ENCODE results near the gene UBA5. TPM values are rescaled to one million over a fixed set of nuclear protein-coding genes. Genes with fewer than 3 reads are reported as not detected.
"Not testable (repeated sequence)": the region's sequence is repeated elsewhere in the genome, so short reads cannot be mapped to it uniquely, and the experiment has no call there.

UBA5 gene
- total RNA-seq, result 10 to 100 TPM; 19.3 to 27.7 (median 21.5) TPM

DNA sequence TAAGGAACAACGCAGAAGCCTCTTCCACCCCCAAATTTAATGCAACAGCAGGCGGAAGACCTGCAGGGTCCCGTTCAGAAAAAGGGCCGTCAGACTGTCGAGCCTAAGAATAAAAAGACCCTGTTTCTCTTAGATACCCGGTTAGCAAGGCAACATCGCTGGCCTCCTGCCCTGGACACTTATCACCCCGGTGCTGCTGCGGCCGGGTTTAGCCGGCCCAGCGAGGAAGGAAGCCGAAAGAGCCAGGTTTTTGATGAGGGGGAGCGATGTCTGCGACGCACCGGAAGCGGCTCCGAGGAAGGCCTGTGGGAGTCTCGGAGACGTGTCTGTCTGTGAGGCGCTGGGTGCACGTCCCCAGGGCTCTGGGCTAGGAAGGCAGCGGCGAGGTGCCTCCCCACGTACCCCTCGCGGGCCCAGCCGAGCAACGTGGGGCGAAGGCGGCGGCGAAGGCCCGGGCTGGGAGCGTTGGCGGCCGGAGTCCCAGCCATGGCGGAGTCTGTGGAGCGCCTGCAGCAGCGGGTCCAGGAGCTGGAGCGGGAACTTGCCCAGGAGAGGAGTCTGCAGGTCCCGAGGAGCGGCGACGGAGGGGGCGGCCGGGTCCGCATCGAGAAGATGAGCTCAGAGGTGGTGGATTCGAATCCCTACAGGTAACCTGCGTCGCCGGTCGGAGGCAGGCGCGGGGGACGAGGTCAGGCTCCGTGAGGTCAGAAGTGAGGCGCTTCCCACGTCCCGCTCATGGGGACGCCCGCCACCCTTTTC, at the start of gene UBA5:
UBA5 (plus strand) TSS at position 278 of the 759 bp plus-strand sequence; CDS start at position 487, 209 bp downstream.
- peak; percentile 81 to 83 for ATAC-seq

DNA sequence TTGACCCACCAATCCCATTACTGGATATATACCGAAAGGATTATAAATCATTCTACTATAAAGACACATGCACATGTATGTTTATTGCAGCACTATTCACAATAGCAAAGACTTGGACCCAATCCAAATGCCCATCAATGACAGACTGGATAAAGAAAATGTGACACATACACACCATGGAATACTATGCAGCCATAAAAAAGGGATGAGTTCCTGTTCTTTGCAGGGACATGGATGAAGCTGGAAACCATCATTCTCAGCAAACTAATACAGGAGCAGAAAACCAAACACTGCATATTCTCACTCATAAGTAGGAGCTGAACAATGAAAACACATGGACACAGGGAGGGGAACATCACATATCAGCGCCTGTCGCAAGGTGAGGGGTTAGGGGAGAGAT, 44.8 kb upstream of the UBA5 start:
- H3K9me3 ChIP-seq; ATAC-seq; H3K27ac ChIP-seq; in situ Hi-C loops (cut with MboI; ENCODE audit: low sequenced_read_pairs in 4 of 4); DNase-seq; H3K4me1 ChIP-seq; H3K4me3 ChIP-seq; H3K27me3 ChIP-seq; intact Hi-C loops (cut with DNase I; ENCODE audit: low total_unique reads): not testable (repeated sequence)
- peaks cover 0 to 10% of the 10 kb centered on the region in 2 donors for H3K36me3 ChIP-seq

More for the DNA sequence above, at the start of gene UBA5:
- no peaks in the 10 kb centered on the region for H3K27me3 ChIP-seq
- peak; percentile 53 to 58 for DNase-seq
- H3K36me3 ChIP-seq, result no peaks in the 10 kb centered on the region
- peak within 1 kb of the TSS; percentile 87 to 91 (median 90) for H3K27ac ChIP-seq
- in situ Hi-C loops (cut with MboI; ENCODE audit: low sequenced_read_pairs in 4 of 4) (no loop called here), intact Hi-C loops (cut with DNase I; ENCODE audit: low total_unique reads) (loop anchor here (2.0 kb wide), 1 partner anchor 63 kb away; the partner anchor contains the start of gene NPHP3)
- H3K4me3 ChIP-seq, result peak within 1 kb of the TSS; percentile 77 to 88 (median 80)
- peaks cover 29 to 37% of the 10 kb centered on the region in 2 donors for H3K4me1 ChIP-seq
- H3K9me3 ChIP-seq, result no peaks in the 10 kb centered on the region
- TF ChIP-seq POLR2A (IDR thresholded peaks at IDR 0.05), result peak in 1 of 2 donors; percentile 22
- TF ChIP-seq, protein P1, sequence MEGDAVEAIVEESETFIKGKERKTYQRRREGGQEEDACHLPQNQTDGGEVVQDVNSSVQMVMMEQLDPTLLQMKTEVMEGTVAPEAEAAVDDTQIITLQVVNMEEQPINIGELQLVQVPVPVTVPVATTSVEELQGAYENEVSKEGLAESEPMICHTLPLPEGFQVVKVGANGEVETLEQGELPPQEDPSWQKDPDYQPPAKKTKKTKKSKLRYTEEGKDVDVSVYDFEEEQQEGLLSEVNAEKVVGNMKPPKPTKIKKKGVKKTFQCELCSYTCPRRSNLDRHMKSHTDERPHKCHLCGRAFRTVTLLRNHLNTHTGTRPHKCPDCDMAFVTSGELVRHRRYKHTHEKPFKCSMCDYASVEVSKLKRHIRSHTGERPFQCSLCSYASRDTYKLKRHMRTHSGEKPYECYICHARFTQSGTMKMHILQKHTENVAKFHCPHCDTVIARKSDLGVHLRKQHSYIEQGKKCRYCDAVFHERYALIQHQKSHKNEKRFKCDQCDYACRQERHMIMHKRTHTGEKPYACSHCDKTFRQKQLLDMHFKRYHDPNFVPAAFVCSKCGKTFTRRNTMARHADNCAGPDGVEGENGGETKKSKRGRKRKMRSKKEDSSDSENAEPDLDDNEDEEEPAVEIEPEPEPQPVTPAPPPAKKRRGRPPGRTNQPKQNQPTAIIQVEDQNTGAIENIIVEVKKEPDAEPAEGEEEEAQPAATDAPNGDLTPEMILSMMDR (IDR thresholded peaks at IDR 0.05 in 4 of 5, conservative IDR thresholded peaks at IDR 0.05 in 1 of 5), result peak in 1 of 5 experiments; percentile 9

DNA sequence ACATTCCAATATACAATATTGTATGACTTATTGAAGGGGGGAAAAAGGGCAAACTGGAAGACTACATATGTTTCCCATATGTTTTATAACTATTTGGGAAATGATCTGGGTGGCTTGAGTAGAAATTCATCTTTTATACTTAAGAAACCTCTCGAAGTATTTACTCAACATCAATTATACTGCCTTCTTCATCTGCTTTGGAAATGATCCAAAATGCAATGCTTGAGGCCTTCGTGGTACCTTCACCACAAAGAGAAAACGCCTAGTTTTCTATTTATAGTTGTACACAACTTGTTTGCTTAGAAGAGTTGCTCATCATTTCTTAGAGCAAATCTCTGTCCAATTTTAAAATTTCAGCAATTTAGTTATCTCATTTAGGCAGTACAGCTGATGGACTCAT, 44.2 kb upstream of the UBA5 start:
- TF ChIP-seq, protein P1 (IDR thresholded peaks at IDR 0.05 in 4 of 5, conservative IDR thresholded peaks at IDR 0.05 in 1 of 5), result no peak
- no peak for TF ChIP-seq POLR2A (IDR thresholded peaks at IDR 0.05)
- H3K36me3 ChIP-seq, result peaks cover 0 to 14% of the 10 kb centered on the region in 2 donors
- H3K9me3 ChIP-seq, result no peaks in the 10 kb centered on the region
- ATAC-seq (no peak), DNase-seq (no peak)
- no peak overlapping the region for H3K27ac ChIP-seq
- in situ Hi-C loops (cut with MboI; ENCODE audit: low sequenced_read_pairs in 4 of 4), result no loop called here
- intact Hi-C loops (cut with DNase I; ENCODE audit: low total_unique reads), result no loop called here
- H3K27me3 ChIP-seq, result no peaks in the 10 kb centered on the region
- no peak overlapping the region for H3K4me3 ChIP-seq
- no peaks in the 10 kb centered on the region for H3K4me1 ChIP-seq

DNA sequence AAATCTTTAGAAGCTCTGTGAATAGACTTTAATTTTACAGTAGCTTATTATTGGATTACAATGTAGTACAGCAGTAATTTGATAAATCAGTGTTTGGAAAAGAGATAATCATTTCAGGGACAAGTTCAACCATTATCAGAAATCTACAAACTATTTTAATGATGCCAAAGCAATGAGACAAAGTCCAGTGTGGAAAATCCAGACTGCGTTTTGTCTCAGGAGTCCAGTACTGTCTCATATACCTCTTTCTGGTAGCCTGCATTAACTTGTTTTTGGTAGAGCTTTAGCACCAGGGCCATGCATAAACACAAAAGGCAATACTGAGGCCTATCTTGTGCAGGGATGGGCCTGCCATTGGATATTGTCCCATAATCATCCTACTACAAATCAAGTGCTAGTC, 43.3 kb upstream of the UBA5 start:
- DNase-seq (no peak), ATAC-seq (no peak)
- H3K27ac ChIP-seq, result no peak overlapping the region
- H3K27me3 ChIP-seq, result no peaks in the 10 kb centered on the region
- no peaks in the 10 kb centered on the region for H3K9me3 ChIP-seq
- H3K36me3 ChIP-seq, result peaks cover 0 to 19% of the 10 kb centered on the region in 2 donors
- no peak for TF ChIP-seq POLR2A (IDR thresholded peaks at IDR 0.05)
- TF ChIP-seq, protein P1 (IDR thresholded peaks at IDR 0.05 in 4 of 5, conservative IDR thresholded peaks at IDR 0.05 in 1 of 5), result no peak
- H3K4me3 ChIP-seq, result no peak overlapping the region
- intact Hi-C loops (cut with DNase I; ENCODE audit: low total_unique reads) (no loop called here), in situ Hi-C loops (cut with MboI; ENCODE audit: low sequenced_read_pairs in 4 of 4) (no loop called here)
- no peaks in the 10 kb centered on the region for H3K4me1 ChIP-seq

DNA sequence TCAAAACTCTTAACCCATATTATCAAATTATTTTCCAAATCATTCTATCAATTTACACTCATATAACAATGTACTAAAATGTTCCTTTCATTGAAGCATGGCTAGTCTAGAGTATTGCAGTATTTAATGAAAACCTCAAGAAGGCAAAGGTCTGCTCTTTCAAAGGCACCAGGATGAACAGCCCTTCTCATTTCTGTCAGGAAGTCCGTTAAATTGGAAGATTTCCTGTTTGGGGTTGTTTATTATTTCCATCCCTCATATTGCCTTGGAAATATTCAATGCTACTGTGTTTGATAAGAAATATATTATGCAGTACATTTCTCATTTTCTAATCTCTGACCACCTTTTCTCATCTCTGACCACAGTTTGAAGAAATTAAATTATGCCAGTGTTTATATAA, 38.0 kb upstream of the UBA5 start:
- no peak overlapping the region for H3K4me3 ChIP-seq
- no peaks in the 10 kb centered on the region for H3K9me3 ChIP-seq
- in situ Hi-C loops (cut with MboI; ENCODE audit: low sequenced_read_pairs in 4 of 4), result no loop called here
- H3K27ac ChIP-seq, result no peak overlapping the region
- no peaks in the 10 kb centered on the region for H3K27me3 ChIP-seq
- intact Hi-C loops (cut with DNase I; ENCODE audit: low total_unique reads), result no loop called here
- H3K36me3 ChIP-seq, result peaks cover 0 to 35% of the 10 kb centered on the region in 2 donors
- no peaks in the 10 kb centered on the region for H3K4me1 ChIP-seq
- ATAC-seq (no peak), DNase-seq (no peak)
- TF ChIP-seq, protein P1 (IDR thresholded peaks at IDR 0.05 in 4 of 5, conservative IDR thresholded peaks at IDR 0.05 in 1 of 5), result no peak
- no peak for TF ChIP-seq POLR2A (IDR thresholded peaks at IDR 0.05)

Data from gastrocnemius medialis (tissue), 4 donors.